A673 (cell line): Measurements from ENCODE around the gene CKMT2.

Experiments
- EZH2 ChIP-seq: fragments of 200-600 bp; sonication (generic); IDR thresholded peaks from 2 replicates; pipeline ENCODE4 v1.6.1; 2017; ENCODE audit warnings: borderline replicate concordance, low read depth, mild to moderate bottlenecking, mixed read lengths, antibody characterized with exemption, low read length; ENCODE audit not compliant: poor library complexity, severe bottlenecking
- TF ChIP-seq, protein P1 (sequence below): fragments of 300-800, 200-600 bp; sonication (generic); conservative IDR thresholded peaks from 2 replicates; pipeline ENCODE4 v1.5.1; 2017; ENCODE audit warnings: low read depth, mild to moderate bottlenecking, antibody characterized with exemption, low read length, moderate library complexity, mixed read lengths

DNA sequence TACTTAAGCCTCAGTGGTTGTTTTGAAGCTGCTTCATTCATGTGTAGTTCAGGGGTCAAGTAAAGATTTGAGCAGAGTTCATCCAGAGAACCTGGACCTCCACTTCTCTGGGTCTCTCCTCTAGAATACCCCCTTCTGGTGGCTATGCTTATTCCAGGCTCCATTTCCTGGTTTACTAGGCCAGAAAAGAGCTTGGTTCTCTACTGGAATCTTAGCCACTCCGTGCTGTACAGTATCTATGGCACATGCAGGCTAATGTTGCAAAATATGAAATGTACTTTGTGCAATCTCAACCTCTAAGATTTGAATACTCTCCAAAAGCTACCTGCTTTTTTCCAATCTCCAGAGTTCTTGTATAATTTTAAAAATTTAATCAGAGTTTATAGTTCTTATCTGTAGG lies 50.9 kb downstream of the CKMT2 start:
- TF ChIP-seq, protein P1, sequence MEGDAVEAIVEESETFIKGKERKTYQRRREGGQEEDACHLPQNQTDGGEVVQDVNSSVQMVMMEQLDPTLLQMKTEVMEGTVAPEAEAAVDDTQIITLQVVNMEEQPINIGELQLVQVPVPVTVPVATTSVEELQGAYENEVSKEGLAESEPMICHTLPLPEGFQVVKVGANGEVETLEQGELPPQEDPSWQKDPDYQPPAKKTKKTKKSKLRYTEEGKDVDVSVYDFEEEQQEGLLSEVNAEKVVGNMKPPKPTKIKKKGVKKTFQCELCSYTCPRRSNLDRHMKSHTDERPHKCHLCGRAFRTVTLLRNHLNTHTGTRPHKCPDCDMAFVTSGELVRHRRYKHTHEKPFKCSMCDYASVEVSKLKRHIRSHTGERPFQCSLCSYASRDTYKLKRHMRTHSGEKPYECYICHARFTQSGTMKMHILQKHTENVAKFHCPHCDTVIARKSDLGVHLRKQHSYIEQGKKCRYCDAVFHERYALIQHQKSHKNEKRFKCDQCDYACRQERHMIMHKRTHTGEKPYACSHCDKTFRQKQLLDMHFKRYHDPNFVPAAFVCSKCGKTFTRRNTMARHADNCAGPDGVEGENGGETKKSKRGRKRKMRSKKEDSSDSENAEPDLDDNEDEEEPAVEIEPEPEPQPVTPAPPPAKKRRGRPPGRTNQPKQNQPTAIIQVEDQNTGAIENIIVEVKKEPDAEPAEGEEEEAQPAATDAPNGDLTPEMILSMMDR: no peak
- no peak for TF ChIP-seq EZH2
